ENCODE measurements around the gene POLR3H.

Gene POLR3H

GRCh38 chr22:41481925-41482318, 62.3 kb downstream of the POLR3H start:
- DNase-seq (ENCODE audit: low read depth): no peak

- DNase-seq (ENCODE audit: low read depth): no peak
These were observed 63.0 kb downstream of the POLR3H start for GRCh38 chr22:41481131-41481830.

GRCh38 chr22:41480397-41480735, 63.9 kb downstream of the POLR3H start:
- no peak for DNase-seq (ENCODE audit: low read depth)

- no peak for DNase-seq (ENCODE audit: low read depth)
These were observed 64.4 kb downstream of the POLR3H start for GRCh38 chr22:41479671-41480396.

- DNase-seq (ENCODE audit: low read depth): no peak
These were observed 65.3 kb downstream of the POLR3H start for GRCh38 chr22:41478891-41479521.

- no peak for DNase-seq (ENCODE audit: low read depth)
These were observed 65.8 kb downstream of the POLR3H start for GRCh38 chr22:41478473-41478872.
